SK-N-SH (cell line): ENCODE data around the gene ZBTB49. TPM values are rescaled to one million over a fixed set of nuclear protein-coding genes. Genes with fewer than 3 reads are reported as not detected.

Experiments used
- CTCF ChIA-PET: fragments of 300-600, 350-600 bp; formaldehyde crosslinking; extraction: SDS; loops from one replicate; lab custom pipeline; 2021; lab: Yijun Ruan, JAX
- POLR2A ChIA-PET: fragments of 350-600 bp; sonication (Branson Sonifier 250); formaldehyde crosslinking; extraction: SDS; loops from one replicate; lab custom pipeline; 2020; ENCODE audit warnings: antibody characterized with exemption, inconsistent platforms; lab: Yijun Ruan, JAX
- DNase-seq: peaks from one replicate; pipeline ENCODE4 v3.0.0; 2012
- H2AFZ ChIP-seq: fragments of 200-600 bp; sonication (generic); 2 replicates; pipeline ENCODE4 v1.8.1; 2016; ENCODE audit warnings: antibody characterized with exemption, mild to moderate bottlenecking, low read depth
- H3F3A ChIP-seq: fragments of 200-600 bp; sonication (generic); replicated peaks from 2 replicates; pipeline ENCODE3; 2016; ENCODE audit warnings: antibody characterized with exemption, mild to moderate bottlenecking; ENCODE audit not compliant: insufficient read depth
- H3K27ac ChIP-seq, 2 experiments: fragments of 200-500 bp in 1 of 2; fragments of 200-600 bp in 1 of 2; sonication (Bioruptor generic) in 1 of 2; sonication (generic), shearing (Covaris generic) in 1 of 2; 2 replicates each; pipeline versions ENCODE4 v1.5.1 to v1.6.1; 2014 to 2016; ENCODE audit warnings: low read depth in 2 of 2, inconsistent platforms in 1 of 2, low read length in 1 of 2, mild to moderate bottlenecking in 1 of 2, mixed read lengths in 1 of 2
- H3K27me3 ChIP-seq: fragments of 200-600 bp; sonication (generic), shearing (Covaris generic); 2 replicates; pipeline ENCODE4 v1.6.1; 2016; ENCODE audit warnings: mixed run types; ENCODE audit not compliant: insufficient read depth
- H3K36me3 ChIP-seq, 2 experiments: fragments of 200-500 bp in 1 of 2; fragments of 200-600 bp in 1 of 2; sonication (Bioruptor generic) in 1 of 2; sonication (generic) in 1 of 2; replicated peaks in 1 of 2; 2 replicates each; pipeline versions ENCODE3 to v1.5.1; 2014 to 2016; ENCODE audit warnings: low read length in 1 of 2, mild to moderate bottlenecking in 1 of 2; ENCODE audit not compliant: insufficient read depth in 2 of 2, control insufficient read depth in 1 of 2
- H3K4me1 ChIP-seq, 2 experiments: fragments of 200-500 bp in 1 of 2; fragments of 200-600 bp in 1 of 2; sonication (Bioruptor generic) in 1 of 2; sonication (generic), shearing (Covaris generic) in 1 of 2; 2 replicates each; pipeline versions ENCODE4 v1.5.1 to v1.6.1; 2014 to 2016; ENCODE audit warnings: low read depth in 1 of 2, low read length in 1 of 2, mixed run types in 1 of 2; ENCODE audit not compliant: insufficient read depth in 2 of 2, control insufficient read depth in 1 of 2
- H3K4me2 ChIP-seq: fragments of 200-600 bp; sonication (generic), shearing (Covaris generic); 2 replicates; pipeline ENCODE4 v1.6.1; 2017; ENCODE audit warnings: mixed run types
- H3K4me3 ChIP-seq, 2 experiments: fragments of 200-500 bp in 1 of 2; fragments of 200-600 bp in 1 of 2; sonication (Bioruptor generic) in 1 of 2; sonication (generic), shearing (Covaris generic) in 1 of 2; 2 replicates each; pipeline versions ENCODE4 v1.5.1 to v1.8.1; 2014 to 2016; ENCODE audit warnings: low read depth in 2 of 2, inconsistent platforms in 1 of 2, low read length in 1 of 2, mild to moderate bottlenecking in 1 of 2, mixed read lengths in 1 of 2, moderate library complexity in 1 of 2
- H3K79me2 ChIP-seq: fragments of 200-600 bp; sonication (generic); 2 replicates; pipeline ENCODE4 v1.8.1; 2017; ENCODE audit warnings: mild to moderate bottlenecking; ENCODE audit not compliant: insufficient read depth
- H3K9ac ChIP-seq: fragments of 200-600 bp; sonication (generic); 2 replicates; pipeline ENCODE4 v1.6.1; 2017; ENCODE audit warnings: mixed run types
- H3K9me2 ChIP-seq: fragments of 200-600 bp; sonication (generic); 2 replicates; pipeline ENCODE4 v1.6.1; 2017; ENCODE audit warnings: mixed run types
- H3K9me3 ChIP-seq: fragments of 200-600 bp; sonication (generic); 2 replicates; pipeline ENCODE4 v1.6.1; 2017; ENCODE audit warnings: mixed run types, mild to moderate bottlenecking, moderate library complexity
- H4K20me1 ChIP-seq: fragments of 200-600 bp; sonication (generic); 2 replicates; pipeline ENCODE4 v1.6.1; 2017; ENCODE audit warnings: mild to moderate bottlenecking, mixed run types; ENCODE audit not compliant: insufficient read depth
- EZH2phosphoT487 ChIP-seq: fragments of 200-600 bp; sonication (generic); IDR thresholded peaks from 2 replicates; pipeline ENCODE4 v1.6.1; 2017; ENCODE audit warnings: low read depth, mixed run types, mild to moderate bottlenecking, antibody characterized with exemption, moderate library complexity, borderline replicate concordance
- FOSL2 ChIP-seq: IDR thresholded peaks from 2 replicates; pipeline ENCODE4 v1.4.0; 2012; ENCODE audit warnings: low read depth, mild to moderate bottlenecking, moderate library complexity, borderline replicate concordance
- MAX ChIP-seq: IDR thresholded peaks from 2 replicates; pipeline ENCODE4 v1.4.0; 2012; ENCODE audit warnings: low read depth
- MXI1 ChIP-seq: IDR thresholded peaks from 2 replicates; pipeline ENCODE4 v1.6.1; 2012; ENCODE audit warnings: mild to moderate bottlenecking, low read depth, low read length, improper control_type of control experiment
- NRF1 ChIP-seq: IDR thresholded peaks from 2 replicates; pipeline ENCODE4 v1.6.1; 2012; ENCODE audit warnings: low read depth, mild to moderate bottlenecking, low read length
- POLR2AphosphoS5 ChIP-seq: IDR thresholded peaks from 2 replicates; pipeline ENCODE4 v1.6.1; 2012; ENCODE audit warnings: low read depth, low read length
- RXRA ChIP-seq: IDR thresholded peaks from 2 replicates; pipeline ENCODE4 v1.4.0; 2012; ENCODE audit warnings: low read depth, mild to moderate bottlenecking, borderline replicate concordance
- SMC3 ChIP-seq: IDR thresholded peaks from 2 replicates; pipeline ENCODE4 v1.6.1; 2012; ENCODE audit warnings: low read depth, low read length, improper control_type of control experiment
- TAF1 ChIP-seq: IDR thresholded peaks from 2 replicates; pipeline ENCODE4 v1.6.1; 2012; ENCODE audit warnings: low read depth, mild to moderate bottlenecking, low read length, moderate library complexity, borderline replicate concordance
- WGBS: methylation state at CpG from one replicate; pipeline ENCODE4 v1.1.6; 2017; ENCODE audit warnings: low lambda C conversion rate; 5-methylcytosine and 5-hydroxymethylcytosine counted together
- polyA plus RNA-seq, 3 experiments: library from polyadenylated mRNA; depleted of rRNA; stranded (reverse); fragments of >200 nt; gene quantifications; 2 replicates each; pipeline ENCODE4 v1.2.3, GENCODE V29; 2012

ZBTB49 gene
- polyA plus RNA-seq, 1 of the 3 experiments (the other 2 are of a cell fraction): 3.1 TPM

- TF ChIP-seq SMC3: no peak
- TF ChIP-seq POLR2AphosphoS5: no peak
These were observed 15.8 kb upstream of the ZBTB49 start (continued) for GRCh38 chr4:4274226-4274625.

GRCh38 chr4:4277531-4277930, 12.5 kb upstream of the ZBTB49 start:
- Histone ChIP-seq H4K20me1 (no peaks in the 10 kb centered on the region), H3K9me2 (no peaks in the 10 kb centered on the region), H3K79me2 (no peaks in the 10 kb centered on the region), H3K9ac (no peak overlapping the region), H3K27ac (no peak overlapping the region), H3K27me3 (no peaks in the 10 kb centered on the region), H3K4me2 (no peak overlapping the region), H3K36me3 (peaks cover 40 to 76% of the 10 kb centered on the region in 2 experiments), H3K4me3 (no peak overlapping the region), H3F3A (no peaks in the 10 kb centered on the region), H3K9me3 (no peaks in the 10 kb centered on the region), H2AFZ (no peak overlapping the region), H3K4me1 (no peaks in the 10 kb centered on the region)
- POLR2A ChIA-PET: no interaction called here
- DNase-seq: no peak
- TF ChIP-seq MXI1 (no peak), FOSL2 (no peak), MAX (no peak), EZH2phosphoT487 (no peak), NRF1 (no peak)
- CTCF ChIA-PET: interaction anchor here (1.2 to 1.5 kb wide), 2 partner anchors 58 to 154 kb away, joined by 3 to 4 read pairs; no protein-coding TSS in a partner anchor
- 82% methylated on average over 6 of the region's 6 CpGs for WGBS

- H3K27me3 ChIP-seq: no peaks in the 10 kb centered on the region
These were observed 8.3 kb upstream of the ZBTB49 start for GRCh38 chr4:4281787-4282186.

More at GRCh38 chr4:4281787-4282186, 8.3 kb upstream of the ZBTB49 start:
- H3K4me2 ChIP-seq: no peak overlapping the region
- H2AFZ ChIP-seq: no peak overlapping the region
- TF ChIP-seq RXRA (no peak), TAF1 (no peak)
- TF ChIP-seq, all 33 proteins: peak for 0
- Histone ChIP-seq H3K4me3 (no peak overlapping the region), H4K20me1 (no peaks in the 10 kb centered on the region), H3K79me2 (peaks cover 20% of the 10 kb centered on the region; the same call in 1 of the 2 replicates), H3K36me3 (peaks cover 56 to 86% of the 10 kb centered on the region in 2 experiments), H3K9me3 (no peaks in the 10 kb centered on the region), H3K9ac (no peak overlapping the region), H3F3A (no peaks in the 10 kb centered on the region), H3K4me1 (no peaks in the 10 kb centered on the region; a peak in 1 of 4 replicates), H3K9me2 (no peaks in the 10 kb centered on the region), H3K27ac (no peak overlapping the region)
- no peak for DNase-seq
- CTCF ChIA-PET: no interaction called here
- 91% methylated on average over 6 of the region's 6 CpGs for WGBS
- POLR2A ChIA-PET: no interaction called here
